HepG2 (cell line): Measurements from ENCODE around the gene DNAJB12. TPM values are rescaled to one million over a fixed set of nuclear protein-coding genes. Genes with fewer than 3 reads are reported as not detected.

Source experiments
- ATF6 ChIP-seq: sonication (generic); formaldehyde crosslinking; conservative IDR thresholded peaks from 2 replicates; pipeline ENCODE4 v1.4.0; 2020; ENCODE audit warnings: missing genetic modification reagents
- DBP ChIP-seq: sonication (generic); formaldehyde crosslinking; IDR thresholded peaks from 2 replicates; pipeline ENCODE4 v1.4.0; 2020; ENCODE audit warnings: missing genetic modification reagents; ENCODE audit errors: not compliant biosample characterization
- HNF4G ChIP-seq, 2 experiments: sonication (generic) in 1 of 2; formaldehyde crosslinking in 1 of 2; IDR thresholded peaks; 2 replicates each; pipeline versions ENCODE4 v1.4.0 to v1.6.1; 2011 to 2020; ENCODE audit warnings: borderline replicate concordance in 2 of 2, low read depth in 2 of 2, mild to moderate bottlenecking in 2 of 2, low read length in 1 of 2, missing genetic modification reagents in 1 of 2, moderate library complexity in 1 of 2
- HNRNPL ChIP-seq: fragments of 200-400 bp; formaldehyde crosslinking; IDR thresholded peaks from 2 replicates; pipeline ENCODE4 v1.6.1; 2017; ENCODE audit warnings: mild to moderate bottlenecking, low read depth, low read length
- HOXA5 ChIP-seq: sonication (generic); formaldehyde crosslinking; IDR thresholded peaks from 2 replicates; pipeline ENCODE4 v1.4.0; 2020; ENCODE audit warnings: missing genetic modification reagents
- KDM5B ChIP-seq: sonication (generic); formaldehyde crosslinking; IDR thresholded peaks from 2 replicates; pipeline ENCODE4 v1.4.0; 2020; ENCODE audit warnings: missing genetic modification reagents, mild to moderate bottlenecking, borderline replicate concordance
- NKX3-1 ChIP-seq: sonication (generic); formaldehyde crosslinking; IDR thresholded peaks from 2 replicates; pipeline ENCODE4 v1.5.0; 2020; ENCODE audit warnings: missing genetic modification reagents
- PITX1 ChIP-seq: sonication (generic); formaldehyde crosslinking; IDR thresholded peaks from 2 replicates; pipeline ENCODE4 v1.5.1; 2020; ENCODE audit warnings: mild to moderate bottlenecking, missing genetic modification reagents
- SIN3A ChIP-seq: IDR thresholded peaks from 2 replicates; pipeline ENCODE4 v1.6.1; 2011; ENCODE audit warnings: low read depth, mild to moderate bottlenecking, control low read depth, low read length, borderline replicate concordance
- SNRNP70 ChIP-seq: fragments of 200-400 bp; formaldehyde crosslinking; IDR thresholded peaks from 2 replicates; pipeline ENCODE4 v1.6.1; 2017; ENCODE audit warnings: mild to moderate bottlenecking, low read depth, low read length, moderate library complexity
- TBL1XR1 ChIP-seq: fragments of 150-350 bp; IDR thresholded peaks from 2 replicates; pipeline ENCODE4 v1.6.1; 2014; ENCODE audit warnings: borderline replicate concordance, low read length; ENCODE audit not compliant: partially characterized antibody
- ZBTB49 ChIP-seq: sonication (generic); formaldehyde crosslinking; IDR thresholded peaks from 2 replicates; pipeline ENCODE4 v1.4.0; 2020; ENCODE audit warnings: missing genetic modification reagents, borderline replicate concordance
- ZNF256 ChIP-seq: sonication (generic); formaldehyde crosslinking; conservative IDR thresholded peaks from 2 replicates; pipeline ENCODE4 v1.4.0; 2020; ENCODE audit warnings: missing genetic modification reagents
- ZNF414 ChIP-seq: sonication (generic); formaldehyde crosslinking; IDR thresholded peaks from 2 replicates; pipeline ENCODE4 v1.5.0; 2020; ENCODE audit warnings: missing genetic modification reagents
- ZNF512B ChIP-seq: sonication (generic); formaldehyde crosslinking; IDR thresholded peaks from 2 replicates; pipeline ENCODE4 v1.5.1; 2020; ENCODE audit warnings: missing genetic modification reagents, mild to moderate bottlenecking, borderline replicate concordance
- ZNF563 ChIP-seq: sonication (generic); formaldehyde crosslinking; IDR thresholded peaks from 2 replicates; pipeline ENCODE4 v1.8.0; 2022; ENCODE audit warnings: mild to moderate bottlenecking, moderate library complexity, missing genetic modification reagents
- ZNF576 ChIP-seq: sonication (generic); formaldehyde crosslinking; IDR thresholded peaks from 2 replicates; pipeline ENCODE4 v1.4.0; 2020; ENCODE audit warnings: mild to moderate bottlenecking, missing genetic modification reagents
- polyA plus RNA-seq, 8 experiments: library from polyadenylated mRNA; depleted of rRNA in 3 of 8; stranded (reverse) in 7 of 8; unstranded in 1 of 8; fragments of >200 nt; fragmentation: Illumina TruSeq in 4 of 8; extraction: Trizol in 4 of 8; gene quantifications; 2 replicates each; pipeline versions ENCODE4 v1.2.1 to v1.2.3, GENCODE V29; 2011 to 2016; ENCODE audit warnings: low read depth in 4 of 8, missing spikeins in 1 of 8, mixed read lengths in 1 of 8; ENCODE audit not compliant: insufficient read depth in 1 of 8
- total RNA-seq, 5 experiments: library from RNA; depleted of rRNA; stranded (reverse); fragments of >200 nt; fragmentation: Illumina TruSeq; extraction: Trizol; gene quantifications; 2 replicates each; pipeline ENCODE4 v1.2.3, GENCODE V29; 2016; ENCODE audit warnings: low read depth in 1 of 5

Gene DNAJB12
- total and polyA plus RNA-seq, 2 of the 13 experiments (the other 11 are each of a cell fraction or from before 2014, with no cell fraction given), result 10.8 to 18.2 TPM

- TF ChIP-seq ZNF512B (CRISPR knock-in tag) (no peak), ZNF576 (CRISPR knock-in tag) (0 out of 2 replicates have a peak, but pooled peaks have one; percentile 30), NKX3-1 (CRISPR knock-in tag) (peak; percentile 51; the same call in 1 of the 2 replicates), DBP (CRISPR knock-in tag) (peak; percentile 61), SNRNP70 (no peak), HOXA5 (CRISPR knock-in tag) (peak; percentile 94), ZNF256 (CRISPR knock-in tag) (0 out of 2 replicates have a peak, but pooled peaks have one; percentile 67), ZNF414 (CRISPR knock-in tag) (peak; percentile 82), HNF4G (IDR thresholded peaks at IDR 0.05; ENCODE audit: borderline replicate concordance, low read depth, low read length) (no peak), HNF4G (CRISPR knock-in tag; IDR thresholded peaks at IDR 0.05; ENCODE audit: borderline replicate concordance, low read depth) (0 out of 2 replicates have a peak, but pooled peaks have one; percentile 43), PITX1 (CRISPR knock-in tag) (peak; percentile 72), KDM5B (CRISPR knock-in tag) (peak; percentile 67; the same call in 1 of the 2 replicates), TBL1XR1 (no peak), ATF6 (CRISPR knock-in tag) (0 out of 2 replicates have a peak, but pooled peaks have one; percentile 78), SIN3A (peak; percentile 79; the same call in 1 of the 2 replicates), ZNF563 (CRISPR knock-in tag) (0 out of 2 replicates have a peak, but pooled peaks have one; percentile 46), HNRNPL (0 out of 2 replicates have a peak, but pooled peaks have one; percentile 59), ZBTB49 (no peak)
Observed at GRCh38 chr10:72354356-72355213, at the start of gene DNAJB12 (continued).
